HT1080 (cell line): Measurements from ENCODE around the gene PRKCH. TPM values are rescaled to one million over a fixed set of nuclear protein-coding genes. Genes with fewer than 3 reads are reported as not detected.
"Not testable (repeated sequence)": the region's sequence is repeated elsewhere in the genome, so short reads cannot be mapped to it uniquely, and the experiment has no call there.

Experiments used
- DNase-seq: peaks from one replicate; pipeline ENCODE4 v3.0.0-alpha.2; 2015; ENCODE audit warnings: low read depth
- total RNA-seq: library from RNA; depleted of rRNA; stranded (reverse); fragments of >200 nt; shearing (Covaris generic); gene quantifications from 2 replicates; pipeline ENCODE4 v1.2.3, GENCODE V29; 2014

PRKCH gene
- total RNA-seq, 1 experiment from 2014 or later, result 7.4 TPM

DNA sequence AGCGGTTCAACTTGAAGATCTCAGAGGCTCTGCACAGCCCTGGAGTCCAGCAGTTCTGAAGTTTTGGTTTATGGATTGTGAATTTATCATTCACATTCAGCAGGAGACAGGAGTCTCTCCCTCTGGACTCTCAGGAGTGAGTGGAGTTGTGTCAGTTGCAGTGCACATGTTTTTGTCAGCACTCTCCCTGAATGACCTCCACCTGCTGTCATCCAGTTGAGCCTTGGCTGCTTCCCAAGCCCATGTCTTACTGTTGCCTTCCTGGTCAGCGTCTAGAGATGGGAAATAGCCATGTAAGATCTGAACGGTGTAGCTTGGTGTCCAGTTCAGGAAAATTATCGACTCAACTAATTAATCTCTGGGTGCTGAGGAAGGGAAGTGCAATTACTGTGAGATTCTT is 133.2 kb downstream of the PRKCH start:
- peak; percentile 18 for DNase-seq

DNA sequence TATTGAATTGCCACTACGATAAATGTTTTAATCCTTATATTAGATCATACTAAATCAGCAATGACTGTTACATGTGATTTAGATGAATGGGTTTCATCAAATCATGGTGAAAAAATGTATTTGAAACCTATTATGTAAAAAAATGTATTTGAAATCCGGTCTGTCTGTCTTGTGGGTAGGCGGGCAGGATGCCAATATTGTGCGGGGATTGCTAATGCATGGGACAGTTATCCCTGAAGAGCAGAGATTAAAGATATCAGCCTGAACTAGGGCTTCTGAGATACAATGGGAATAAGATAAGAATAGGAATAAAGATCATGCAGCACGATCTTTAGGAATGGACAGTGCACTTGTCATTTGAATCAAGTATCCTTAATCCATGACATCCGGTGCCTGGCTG is 134.0 kb downstream of the PRKCH start:
- no peak for DNase-seq

- peak; percentile 63 for DNase-seq
Observed at GRCh38 chr14:61456720-61457119, 135.3 kb downstream of the PRKCH start.

- DNase-seq, result no peak
Observed at GRCh38 chr14:61458766-61459165, 137.4 kb downstream of the PRKCH start.

GRCh38 chr14:61459229-61459628 is 137.8 kb downstream of the PRKCH start:
- no peak for DNase-seq

- DNase-seq, result no peak
Observed at GRCh38 chr14:61460063-61460462, 138.7 kb downstream of the PRKCH start.

GRCh38 chr14:61460718-61461611 is 139.6 kb downstream of the PRKCH start:
- peak; percentile 34 for DNase-seq

DNA sequence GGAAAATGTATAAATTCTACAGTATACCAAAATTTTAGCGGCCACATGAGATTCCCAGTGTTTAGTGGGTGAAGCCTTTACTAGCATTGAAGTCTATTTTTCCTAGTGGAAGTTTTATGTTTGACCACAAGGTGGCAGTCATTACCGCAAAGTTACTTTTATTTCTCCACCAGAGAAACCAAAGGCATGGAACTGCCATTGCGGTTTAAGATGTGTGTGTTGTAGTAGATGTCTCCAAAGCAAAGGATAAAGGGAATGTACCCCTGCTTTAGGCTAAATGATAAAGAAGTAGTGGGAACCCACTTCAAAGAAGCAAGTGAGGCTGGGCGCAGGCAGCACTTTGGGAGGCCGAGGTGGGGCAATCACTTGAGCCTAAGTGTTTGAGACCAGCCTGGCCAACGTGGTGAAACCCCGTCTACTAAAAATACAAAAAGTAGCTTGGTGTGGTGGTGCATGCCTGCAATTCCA is 140.5 kb downstream of the PRKCH start:
- peak; percentile 77 for DNase-seq

GRCh38 chr14:61462566-61463193 is 141.3 kb downstream of the PRKCH start:
- peak; percentile 67 for DNase-seq

- DNase-seq, result no peak
Observed at GRCh38 chr14:61463664-61464285, 142.4 kb downstream of the PRKCH start.

DNA sequence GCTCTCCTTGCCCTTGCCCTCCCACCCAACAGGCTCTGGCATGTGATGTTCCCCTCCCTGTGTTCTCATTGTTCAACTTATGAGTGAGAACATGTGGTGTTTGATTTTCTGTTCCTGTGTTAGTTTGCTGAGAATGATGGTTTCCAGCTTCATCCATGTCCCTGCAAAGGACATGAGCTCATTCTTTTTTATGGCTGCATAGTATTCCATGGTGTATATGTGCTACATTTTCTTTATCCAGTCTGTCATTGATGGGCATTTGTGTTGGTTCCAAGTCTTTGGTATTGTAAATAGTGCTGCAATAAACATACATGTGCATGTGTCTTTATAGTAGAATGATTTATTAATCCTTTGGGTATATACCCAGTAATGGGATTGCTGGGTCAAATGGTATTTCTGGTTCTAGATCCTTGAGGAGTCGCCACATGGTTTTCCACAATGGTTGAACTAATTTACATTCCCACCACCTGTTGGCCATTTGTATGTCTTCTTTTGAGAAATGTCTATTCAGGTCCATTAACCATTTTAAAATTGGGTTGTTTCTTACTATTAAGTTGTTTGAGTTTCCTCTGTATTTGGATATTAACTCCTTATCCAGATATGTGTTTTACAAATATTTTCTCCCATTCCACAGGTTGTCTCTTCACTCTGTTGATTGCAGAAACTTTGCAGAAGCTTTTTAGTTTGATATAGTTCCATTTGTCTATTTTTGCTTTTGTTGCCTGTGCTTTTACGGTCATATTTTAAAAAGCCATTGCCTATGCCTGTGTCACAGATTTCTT is 143.4 kb downstream of the PRKCH start:
- not testable (repeated sequence) for DNase-seq

DNA sequence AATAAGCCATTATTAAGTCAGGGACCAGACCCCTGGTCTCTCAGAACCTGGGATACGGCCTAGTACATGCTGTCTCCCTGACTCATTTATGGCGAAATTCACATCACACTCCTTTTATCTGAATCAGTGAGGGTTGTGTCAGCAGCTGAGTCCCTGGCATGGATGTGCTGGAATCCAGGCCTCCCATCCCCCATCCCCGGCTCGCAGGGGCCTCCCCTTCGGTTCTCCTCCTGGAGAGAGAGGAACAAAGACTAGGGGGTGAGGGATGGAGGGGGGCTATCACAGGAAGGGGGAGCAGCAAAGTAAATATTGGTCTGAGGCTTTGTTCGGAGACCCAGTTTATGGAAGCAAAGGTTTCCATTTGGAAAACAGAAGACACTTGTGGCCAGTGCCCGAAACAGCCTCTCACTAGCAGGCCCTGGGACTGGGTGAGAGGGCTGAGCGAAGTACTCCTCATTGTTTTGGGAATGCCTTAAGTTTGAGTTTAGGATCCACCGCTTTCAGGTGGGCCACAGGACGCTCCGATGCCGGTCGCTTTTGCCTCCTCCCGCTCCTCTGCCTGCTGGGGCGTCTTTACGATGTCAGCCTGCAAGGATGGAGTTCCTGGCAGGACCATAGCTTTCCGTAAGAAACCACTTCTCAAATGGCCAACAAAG is 145.0 kb downstream of the PRKCH start:
- DNase-seq, result peak; percentile 79

- DNase-seq, result no peak
Observed at GRCh38 chr14:61466905-61467280, 145.5 kb downstream of the PRKCH start.

- no peak for DNase-seq
Observed at GRCh38 chr14:61467296-61467695, 145.9 kb downstream of the PRKCH start.

DNA sequence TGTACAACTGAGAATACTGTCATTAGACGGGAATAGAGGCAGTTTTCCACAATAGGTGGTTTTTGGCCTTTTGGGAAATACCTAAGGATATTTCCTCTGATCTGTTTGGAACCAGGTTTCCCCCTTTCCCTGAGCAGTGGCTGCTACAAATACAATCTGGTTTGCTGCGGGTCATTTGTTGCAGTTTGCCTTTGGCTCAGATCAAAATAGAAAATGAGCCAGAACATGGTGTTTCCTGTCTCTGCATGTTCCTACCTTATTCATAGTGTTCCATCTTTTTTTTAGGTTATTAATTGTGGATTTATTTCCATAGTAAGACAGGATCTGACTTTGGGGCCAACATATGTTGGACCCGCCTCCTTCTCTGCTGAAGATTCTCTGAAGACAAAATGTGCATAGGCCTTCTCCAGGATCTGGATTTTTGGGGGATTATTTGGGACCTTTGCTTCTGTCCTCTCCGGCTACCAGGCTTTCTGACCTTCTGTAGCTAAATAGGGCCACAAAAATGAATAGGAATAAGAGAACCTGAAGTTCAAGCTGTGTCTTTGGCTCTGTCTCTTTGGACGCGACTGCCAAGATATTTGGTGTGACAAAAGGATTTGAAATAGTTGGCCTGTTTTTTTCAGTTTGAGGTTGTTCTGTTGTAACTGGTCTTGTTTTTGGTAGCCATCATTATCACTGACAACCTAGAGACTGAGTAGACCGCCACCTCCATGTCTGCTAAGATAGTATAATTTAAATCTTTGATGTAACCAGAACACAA is 146.9 kb downstream of the PRKCH start:
- no peak for DNase-seq

GRCh38 chr14:61469781-61470180 is 148.4 kb downstream of the PRKCH start:
- no peak for DNase-seq

- DNase-seq, result peak; percentile 80
Observed at GRCh38 chr14:61470261-61470960, 149.0 kb downstream of the PRKCH start.

GRCh38 chr14:61470961-61471293 is 149.5 kb downstream of the PRKCH start:
- DNase-seq, result no peak

DNA sequence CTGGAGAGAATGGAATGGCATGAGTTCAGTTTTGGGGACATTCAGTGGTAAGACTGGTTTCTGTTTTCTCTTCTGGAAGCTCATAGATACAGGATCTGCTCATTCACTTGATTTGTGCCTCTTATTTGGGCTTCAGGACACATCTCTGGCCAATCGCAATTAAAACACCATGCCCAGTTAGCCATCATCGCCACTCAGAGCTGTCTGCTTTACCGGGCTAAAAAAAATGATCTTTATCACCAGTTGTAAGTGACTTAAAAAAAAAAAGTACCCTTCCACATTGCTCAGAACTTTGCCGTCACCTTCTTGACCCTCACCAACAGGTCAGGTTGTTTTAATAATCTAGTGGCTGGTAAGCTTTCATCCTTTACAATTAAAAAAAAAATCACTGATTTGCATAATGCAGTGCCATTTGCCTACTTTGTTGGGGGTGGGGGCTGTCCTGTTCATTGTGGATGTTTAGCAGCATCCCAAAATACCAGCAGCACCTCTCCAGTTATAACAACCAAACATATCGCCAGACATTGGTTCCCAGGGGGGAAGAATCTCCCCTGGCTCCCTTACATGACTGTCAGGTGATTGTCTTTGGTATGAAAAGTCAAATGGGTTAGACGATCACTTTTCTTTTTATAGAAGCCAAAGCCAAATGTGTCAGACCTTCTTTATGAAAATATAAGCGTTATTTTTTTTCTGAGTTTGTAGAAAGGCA is 150.1 kb downstream of the PRKCH start:
- DNase-seq, result no peak
